GM19467 (cell line): ENCODE measurements around the gene ATP10D.
"Not testable (repeated sequence)": the region's sequence is repeated elsewhere in the genome, so short reads cannot be mapped to it uniquely, and the experiment has no call there.

Experiments
- ATAC-seq: cut with Tn5 transposase; IDR thresholded peaks from one replicate; pipeline ENCODE4 v1.9.1; 2021; ENCODE audit warnings: mild to moderate bottlenecking, moderate library complexity; ENCODE audit not compliant: unreplicated experiment

The ATP10D gene

DNA sequence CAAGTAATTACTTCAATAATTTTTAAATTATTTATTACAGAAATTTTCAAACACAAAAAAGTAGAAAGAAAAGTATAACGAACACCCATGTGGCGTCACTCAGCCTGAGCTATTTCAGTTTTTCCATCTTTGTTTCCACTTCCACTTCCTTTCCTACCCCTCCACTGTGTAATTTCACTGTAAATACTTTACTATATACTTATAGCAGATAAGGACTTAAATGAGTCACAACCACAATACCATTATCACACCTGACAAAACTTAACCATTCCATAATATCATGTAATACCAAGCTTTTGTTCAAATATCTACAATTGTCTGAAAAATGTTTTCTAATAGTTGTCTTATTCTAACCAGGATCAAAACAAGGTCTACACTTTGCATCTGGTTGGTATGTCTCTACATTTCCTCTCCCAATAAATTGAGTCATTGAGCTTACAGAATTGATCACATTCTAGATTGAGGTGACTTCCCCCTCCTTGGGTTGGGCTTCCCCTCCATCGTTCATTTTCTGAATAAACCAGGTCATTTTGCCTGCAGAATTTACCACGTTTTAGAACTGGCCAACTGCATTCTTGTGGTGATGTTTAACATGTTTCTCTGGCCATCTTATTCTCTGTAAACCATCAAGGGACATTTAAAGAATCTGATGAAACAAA lies 48.7 kb downstream of the ATP10D start:
- ATAC-seq: no peak

DNA sequence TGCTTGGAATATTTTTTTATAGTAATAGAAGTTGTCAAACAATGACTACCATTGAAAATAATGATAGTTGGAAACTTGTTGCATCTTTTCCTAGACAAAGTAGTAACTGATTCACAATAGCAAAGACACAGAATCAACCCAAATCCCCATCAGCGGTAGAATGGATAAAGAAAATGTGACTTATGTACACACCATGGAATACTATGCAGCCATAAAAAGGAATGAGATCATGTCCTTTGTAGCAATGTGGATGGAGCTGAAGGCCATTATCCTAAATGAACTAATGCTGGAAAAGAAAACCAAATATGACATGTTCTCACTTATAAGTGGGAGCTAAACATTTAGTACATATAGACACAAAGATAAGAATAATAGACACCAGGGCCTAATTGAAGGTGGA lies 49.7 kb downstream of the ATP10D start:
- ATAC-seq: no peak

DNA sequence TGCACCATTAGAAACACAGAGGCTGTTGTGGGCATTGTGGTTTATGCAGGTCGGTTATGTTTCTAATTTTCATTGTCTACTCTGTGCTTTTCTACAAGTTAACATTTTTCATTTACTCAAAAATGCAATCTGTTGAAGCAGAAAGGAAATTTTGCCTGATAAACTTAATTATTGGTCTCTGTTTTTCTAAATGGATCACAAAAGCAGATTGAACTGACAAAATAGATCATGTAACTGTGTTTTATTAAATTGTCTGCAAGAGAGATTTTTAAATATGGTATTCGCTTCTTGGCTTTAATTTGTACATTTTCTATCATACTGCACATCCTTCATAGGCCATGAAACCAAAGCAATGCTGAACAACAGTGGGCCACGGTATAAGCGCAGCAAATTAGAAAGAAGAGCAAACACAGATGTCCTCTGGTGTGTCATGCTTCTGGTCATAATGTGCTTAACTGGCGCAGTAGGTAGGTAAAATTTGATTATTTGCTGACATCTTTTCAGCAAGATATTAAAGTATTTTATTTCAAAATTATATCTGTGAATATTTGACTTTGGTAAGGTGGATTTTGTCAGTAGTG lies 50.6 kb downstream of the ATP10D start:
- ATAC-seq: no peak

GRCh38 chr4:47536966-47537365 lies 51.9 kb downstream of the ATP10D start:
- no peak for ATAC-seq

DNA sequence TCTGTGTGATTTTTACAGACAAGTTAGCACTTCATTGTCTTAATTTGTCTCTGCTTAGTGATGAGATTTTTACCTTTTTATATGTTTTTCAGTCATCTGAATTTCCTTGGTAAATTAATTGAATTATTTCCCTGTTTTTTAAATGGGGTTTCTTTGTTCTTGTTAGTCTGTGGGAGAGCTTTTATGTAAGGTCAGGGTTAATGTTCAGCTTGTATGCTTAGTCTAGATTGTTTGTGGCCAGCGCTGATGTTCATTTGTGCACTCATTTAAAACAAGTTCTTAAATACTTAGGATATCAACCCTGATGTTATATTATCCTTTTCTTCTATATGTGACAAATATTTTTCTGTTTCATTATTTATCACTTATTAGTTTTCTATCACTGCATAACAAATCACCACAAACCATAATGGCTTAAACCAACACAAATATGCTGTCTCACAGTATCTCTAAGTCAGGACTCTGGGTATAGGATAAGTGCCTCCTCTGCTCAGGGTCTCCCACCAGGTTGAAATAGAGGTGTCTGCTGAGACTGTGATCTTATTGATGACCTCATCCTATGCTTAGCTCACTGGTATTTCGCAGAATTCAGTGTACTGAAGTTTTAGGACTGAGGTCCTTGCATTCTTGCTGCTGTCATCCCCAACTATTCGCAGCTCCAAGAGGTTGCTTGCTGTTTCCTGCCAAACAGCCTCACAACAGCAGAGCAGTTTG lies 53.2 kb downstream of the ATP10D start:
- no peak for ATAC-seq

DNA sequence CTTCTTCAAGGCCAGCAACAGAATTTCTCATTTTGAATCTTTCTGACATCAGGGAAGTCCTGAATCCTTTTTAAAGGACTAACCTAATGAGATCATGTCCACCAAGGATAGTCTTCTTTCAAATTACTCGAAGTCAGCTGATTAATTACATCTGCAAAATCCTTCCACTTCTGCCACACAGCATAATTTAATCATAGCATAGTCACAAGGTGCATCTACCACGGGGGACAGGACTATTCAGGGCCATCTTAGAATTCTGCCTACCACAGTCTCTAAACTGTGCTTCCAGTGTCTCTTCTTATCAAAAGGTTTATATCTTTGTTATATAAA lies 53.7 kb downstream of the ATP10D start:
- ATAC-seq: no peak

DNA sequence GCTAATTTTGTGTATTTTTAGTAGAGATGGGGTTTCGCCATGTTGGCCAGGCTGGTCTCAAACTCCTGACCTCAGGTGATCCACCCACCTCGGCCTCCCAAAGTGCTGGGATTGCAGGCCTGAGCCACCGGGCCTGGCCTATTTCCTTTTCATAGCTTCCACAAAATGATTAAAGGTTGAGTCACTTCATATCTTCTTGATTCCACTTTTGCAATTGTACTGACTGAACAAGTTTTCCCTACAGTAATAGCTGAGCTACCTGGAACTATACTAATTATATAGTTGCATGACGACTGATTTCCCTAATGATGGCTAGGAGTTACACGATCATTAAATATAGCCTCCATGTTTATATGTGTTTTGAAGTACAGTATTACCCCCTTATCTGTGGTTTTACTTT lies 57.6 kb downstream of the ATP10D start:
- ATAC-seq: not testable (repeated sequence)

GRCh38 chr4:47543331-47543730 lies 58.3 kb downstream of the ATP10D start:
- ATAC-seq: no peak

DNA sequence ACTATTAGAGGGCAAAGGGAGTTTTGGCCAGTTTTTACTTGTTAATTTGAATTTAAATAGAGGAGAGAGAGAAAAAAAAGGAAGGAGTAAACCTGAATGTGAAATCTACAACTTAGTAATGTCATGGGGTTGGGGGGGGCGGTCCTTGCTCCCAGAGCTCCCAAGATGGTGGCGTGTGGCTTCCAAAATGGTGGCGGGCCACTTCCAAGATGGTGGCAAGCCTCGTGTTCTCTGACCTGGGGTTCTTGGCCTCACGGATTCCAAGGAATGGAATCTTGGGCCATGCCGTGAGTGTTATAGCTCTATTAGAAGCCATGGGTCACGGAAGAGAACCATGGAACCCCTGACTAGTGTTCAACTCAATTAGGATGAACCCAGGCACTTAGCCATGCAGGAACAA lies 65.3 kb downstream of the ATP10D start:
- ATAC-seq: not testable (repeated sequence)

DNA sequence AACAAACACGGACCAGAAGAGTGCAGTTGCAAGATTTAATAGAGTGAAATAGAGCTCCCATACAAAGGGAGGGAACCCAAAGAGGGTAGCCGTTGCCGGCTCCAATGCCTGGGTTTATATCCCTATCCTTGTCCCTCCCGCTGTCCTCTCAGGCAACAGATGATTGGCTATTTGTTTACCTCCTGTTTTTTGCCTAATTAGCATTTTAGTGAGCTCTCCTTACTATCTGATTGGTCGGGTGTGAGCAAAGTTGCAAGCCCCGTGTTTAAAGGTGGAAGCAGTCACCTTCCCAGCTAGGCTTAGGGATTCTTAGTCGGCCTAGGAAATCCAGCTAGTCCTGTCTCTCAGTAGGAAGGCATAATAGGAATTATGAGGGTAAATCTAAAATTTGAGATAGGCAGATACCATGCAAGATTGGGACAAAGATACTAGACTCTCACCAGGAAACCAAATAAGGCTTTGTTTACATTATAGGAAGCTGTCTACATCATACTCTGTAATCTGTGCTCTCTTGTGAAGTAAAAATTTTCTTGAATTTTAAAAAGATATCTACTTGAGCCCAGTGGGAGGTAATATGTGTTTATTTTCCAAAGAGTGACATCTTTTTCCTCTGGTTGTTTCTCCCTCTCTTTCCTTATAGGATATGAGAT lies 65.9 kb downstream of the ATP10D start:
- ATAC-seq: no peak

- ATAC-seq: no peak
These were observed 66.6 kb downstream of the ATP10D start for GRCh38 chr4:47551682-47552081.

DNA sequence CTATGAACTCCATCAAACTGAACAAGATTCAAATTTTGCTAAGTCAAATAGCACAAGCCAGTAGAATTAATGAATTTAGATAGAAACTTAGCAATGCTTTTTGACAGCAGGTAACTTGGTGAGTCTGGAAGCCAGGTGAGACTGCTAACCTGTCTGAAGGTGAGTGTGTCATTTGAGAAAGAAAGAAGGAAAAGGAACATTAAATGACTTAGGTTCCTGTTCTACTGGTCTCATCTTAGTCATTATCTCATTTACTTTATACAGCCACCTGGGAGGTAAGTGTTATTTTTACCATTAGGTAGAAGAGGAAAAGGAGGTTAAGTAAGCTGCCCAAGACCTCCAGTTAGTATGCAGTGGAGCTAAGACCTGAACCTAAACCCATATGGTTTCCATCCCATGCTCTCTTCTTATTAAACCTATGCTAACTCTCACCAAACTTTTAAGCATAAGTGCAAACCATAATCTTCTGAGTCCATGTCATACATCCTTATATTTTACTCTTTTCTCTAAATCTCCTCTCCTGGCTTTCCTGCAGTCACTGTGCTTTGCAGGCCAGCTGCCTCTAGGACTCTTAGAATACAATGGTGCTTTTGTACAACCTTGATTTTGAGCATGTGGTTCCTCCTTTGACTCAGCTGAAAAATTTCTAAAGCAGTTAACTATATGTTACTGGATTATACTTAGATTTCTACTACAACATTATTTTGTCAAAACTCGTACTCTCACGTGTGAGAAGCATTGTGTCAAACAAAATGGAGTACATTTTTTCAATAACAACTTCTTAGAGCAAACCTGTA lies 68.5 kb downstream of the ATP10D start:
- ATAC-seq: no peak

GRCh38 chr4:47555920-47556319 lies 70.8 kb downstream of the ATP10D start:
- not testable (repeated sequence) for ATAC-seq

DNA sequence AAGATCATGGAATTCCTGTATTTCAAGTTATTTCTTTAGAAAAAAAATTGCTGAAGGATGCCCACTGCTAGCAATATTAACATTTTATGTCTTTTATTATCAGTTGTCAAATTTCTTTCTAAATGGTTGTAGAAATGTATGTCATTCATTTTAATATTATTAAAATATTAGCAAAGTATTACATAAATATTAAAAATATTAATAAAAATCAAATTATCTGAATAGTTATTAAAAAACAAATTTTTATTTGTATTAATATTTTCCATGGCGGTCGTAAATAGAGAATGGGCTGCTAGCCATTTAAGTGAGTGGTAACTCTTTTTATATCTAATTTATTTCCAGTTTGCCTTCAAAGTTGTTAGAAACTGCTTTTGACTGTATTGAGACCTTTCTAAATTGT lies 72.2 kb downstream of the ATP10D start:
- no peak for ATAC-seq

- ATAC-seq: no peak
These were observed 75.6 kb downstream of the ATP10D start for GRCh38 chr4:47560682-47561081.

DNA sequence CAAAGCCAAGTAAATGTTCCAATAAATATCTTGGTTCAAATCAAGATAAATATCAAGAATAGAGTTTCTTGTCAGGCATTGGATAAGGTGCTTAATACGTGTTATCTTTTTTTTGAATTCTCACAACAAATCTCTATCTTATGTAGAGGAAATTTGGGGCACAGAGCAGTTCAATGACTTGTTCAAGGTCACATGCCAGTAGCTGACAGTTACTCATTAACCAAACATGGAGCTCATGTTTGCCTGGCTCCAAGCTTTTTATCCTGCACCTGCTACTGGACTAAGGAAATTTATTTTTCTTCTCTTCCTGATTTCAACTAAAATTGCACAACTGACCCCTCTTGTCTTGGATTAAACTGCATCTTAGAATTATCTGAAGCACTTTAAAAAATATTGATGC lies 76.3 kb downstream of the ATP10D start:
- ATAC-seq: no peak

DNA sequence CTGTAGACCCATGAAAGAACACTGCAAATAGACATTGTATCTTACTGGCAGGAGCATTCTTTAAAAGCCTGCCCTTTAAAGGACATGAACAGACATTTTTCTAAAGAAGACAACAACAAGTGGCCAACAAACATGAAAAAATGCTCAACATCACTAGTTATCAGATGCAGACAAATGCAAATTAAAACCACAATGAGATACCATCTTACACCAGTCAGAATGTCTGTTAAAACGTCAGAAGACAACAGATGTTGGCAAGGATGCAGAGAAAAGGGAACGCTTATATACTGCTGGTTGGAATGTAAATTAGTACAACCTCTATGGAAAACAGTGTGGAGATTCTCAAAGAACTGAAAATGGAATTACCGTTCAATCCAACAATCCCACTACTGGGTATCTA lies 77.2 kb downstream of the ATP10D start:
- no peak for ATAC-seq

GRCh38 chr4:47566566-47566965 lies 81.5 kb downstream of the ATP10D start:
- ATAC-seq: no peak

DNA sequence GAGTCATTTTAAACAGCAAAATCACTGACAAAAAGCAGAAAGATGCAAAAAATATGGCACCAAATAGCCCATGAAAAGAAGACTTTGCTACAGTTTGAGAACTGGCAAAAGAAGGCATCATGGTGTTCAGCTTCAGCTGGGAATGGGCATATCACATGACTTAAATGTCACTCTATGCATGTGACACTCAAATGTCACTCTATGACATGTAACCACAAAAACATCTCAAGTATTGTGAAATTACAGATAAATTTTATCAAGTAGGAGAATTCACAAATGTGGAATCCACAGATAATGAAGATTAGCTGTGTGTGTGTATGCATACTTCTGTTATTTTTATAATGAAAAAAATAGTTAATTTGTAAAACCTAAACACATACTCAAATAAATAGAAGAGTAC lies 81.9 kb downstream of the ATP10D start:
- ATAC-seq: no peak

GRCh38 chr4:47567511-47567910 lies 82.4 kb downstream of the ATP10D start:
- no peak for ATAC-seq

DNA sequence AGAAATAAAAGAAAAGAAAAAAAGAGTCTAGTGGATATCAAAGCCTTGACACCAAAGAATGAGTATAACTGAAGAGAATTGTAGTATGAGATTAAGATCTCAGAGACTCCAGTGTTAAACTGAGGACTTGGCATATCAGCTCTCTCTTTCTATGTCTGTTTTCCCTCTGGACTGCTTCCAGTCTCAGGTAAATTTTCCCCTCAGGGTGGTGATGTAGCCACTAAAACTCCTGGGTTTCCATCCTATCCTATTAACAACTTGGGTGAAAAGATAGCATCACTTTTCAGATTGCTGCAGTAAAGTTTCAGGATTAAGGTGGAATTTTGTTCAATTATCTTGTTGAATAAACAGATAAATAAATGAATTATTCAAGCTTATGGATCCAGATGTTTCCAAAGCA lies 85.7 kb downstream of the ATP10D start:
- ATAC-seq: no peak
